ENCODE results near the gene TGM5.
"Not testable (repeated sequence)": the region's sequence is repeated elsewhere in the genome, so short reads cannot be mapped to it uniquely, and the experiment has no call there.

Gene TGM5

DNA sequence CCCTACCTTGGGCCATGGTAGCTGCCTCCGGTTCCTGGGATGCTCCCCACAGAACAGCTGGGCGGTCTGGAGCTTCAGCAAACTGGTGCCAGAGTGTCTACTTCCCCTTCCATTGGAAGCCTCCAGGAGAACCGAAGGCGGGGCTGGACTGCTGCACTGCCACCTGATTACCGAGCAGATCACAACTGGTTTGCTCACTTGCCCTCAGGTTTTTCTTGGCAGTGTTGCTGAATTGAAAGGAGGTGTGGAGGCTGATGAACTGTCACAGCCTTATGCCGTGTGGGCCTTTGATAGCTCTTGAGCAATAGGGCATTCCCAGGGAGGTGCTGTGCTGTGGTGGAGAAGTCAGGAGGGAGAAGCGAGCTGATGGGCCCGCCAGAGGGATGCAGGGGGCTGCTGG lies at the start of gene TGM5:
Gene TGM5 (minus strand): TSS at position 95 of the 400 bp plus-strand sequence. CDS start 79 bp downstream, at position 16.
- no peak for DNase-seq

GRCh38 chr15:43314171-43314570 lies 47.4 kb upstream of the TGM5 start:
- no peak for DNase-seq

DNA sequence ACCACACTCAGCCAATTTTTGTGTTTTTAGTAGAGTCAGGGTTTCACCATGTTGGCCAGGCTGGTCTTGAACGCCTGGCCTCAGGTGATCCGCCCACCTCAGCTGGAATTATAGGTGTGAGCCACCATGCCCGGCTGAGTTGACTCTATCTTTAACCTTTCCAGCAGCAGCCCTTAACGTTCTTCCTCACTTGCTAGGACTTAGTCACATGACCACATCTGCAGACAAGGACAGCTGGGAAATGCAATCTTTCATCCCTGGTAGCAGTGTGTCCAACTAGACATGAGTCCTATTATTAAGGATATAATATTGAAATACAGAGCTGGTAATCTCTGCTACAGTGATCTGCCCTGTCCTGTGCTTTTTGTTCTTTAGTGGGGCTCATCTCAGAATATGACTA lies 45.6 kb upstream of the TGM5 start:
- no peak for DNase-seq

DNA sequence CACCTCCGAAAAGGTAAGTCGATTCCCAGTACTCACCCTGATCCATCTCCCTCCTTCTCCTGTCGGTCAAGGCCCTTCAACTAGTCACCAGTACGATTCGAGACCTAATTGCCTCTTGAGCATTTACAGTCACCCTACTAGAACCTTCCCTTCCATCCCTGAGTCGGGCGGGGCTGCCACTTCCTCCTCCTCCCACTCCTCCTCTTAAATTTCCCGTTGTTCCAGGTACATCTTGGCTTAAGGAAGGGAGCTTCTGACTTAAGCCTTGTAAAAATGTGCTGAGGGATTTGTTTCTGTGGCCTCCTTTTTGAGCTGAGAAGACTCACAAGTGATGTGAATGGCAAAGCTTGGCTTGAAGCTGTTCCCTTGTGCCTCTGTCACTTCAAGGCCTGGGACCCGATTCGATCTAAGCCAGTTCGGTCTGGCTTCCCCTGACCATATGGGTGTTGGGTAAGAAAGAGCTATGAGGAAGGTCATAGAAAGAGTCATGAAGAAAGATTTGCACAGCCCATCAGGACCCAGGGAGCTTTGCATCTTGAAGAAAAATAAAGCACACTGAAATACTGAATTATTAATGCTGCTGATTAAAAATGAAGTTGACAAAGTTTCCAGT lies 35.6 kb upstream of the TGM5 start, which contains the start of gene TGM7:
Gene TGM7 (minus strand): TSS at position 51 of the 613 bp plus-strand sequence.
- no peak for DNase-seq

DNA sequence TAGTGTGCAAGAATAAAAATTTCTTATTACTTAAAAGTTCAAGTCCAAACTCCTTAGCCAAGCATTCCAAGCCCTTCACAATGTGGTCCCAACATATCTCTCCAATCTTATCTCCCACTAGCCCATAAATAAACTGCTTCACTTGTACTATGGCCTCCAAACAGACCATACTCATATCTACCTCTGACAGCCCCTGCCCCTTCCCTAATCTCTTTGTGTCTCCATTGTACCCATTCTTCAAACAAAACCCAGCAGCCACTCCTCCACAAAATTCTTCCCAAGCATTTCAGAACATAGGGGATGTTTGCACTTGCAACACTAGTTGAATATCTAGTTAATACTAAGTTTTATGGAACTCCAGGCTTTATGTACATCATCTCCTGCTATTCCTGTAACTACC lies 33.2 kb upstream of the TGM5 start:
- DNase-seq = no peak

DNA sequence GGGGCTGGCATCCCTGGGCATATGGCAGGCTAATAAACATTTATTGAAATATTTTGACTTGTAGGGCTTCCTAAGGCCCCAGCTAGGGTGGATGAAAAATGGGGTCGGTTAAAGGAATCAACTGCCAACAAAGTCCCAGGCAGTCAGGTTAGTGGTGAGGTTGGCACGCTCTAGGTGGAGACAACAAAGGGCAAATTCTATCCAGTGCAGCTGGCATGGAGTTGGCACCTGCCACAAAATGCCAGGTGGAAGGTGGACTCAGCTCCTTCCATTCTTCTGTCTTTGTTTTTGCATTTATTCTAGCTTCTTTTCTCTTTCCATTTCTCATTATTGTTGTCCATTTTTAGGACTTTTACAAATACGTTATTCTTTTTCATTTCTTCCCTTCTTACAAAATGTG lies 32.7 kb upstream of the TGM5 start:
- no peak for DNase-seq

DNA sequence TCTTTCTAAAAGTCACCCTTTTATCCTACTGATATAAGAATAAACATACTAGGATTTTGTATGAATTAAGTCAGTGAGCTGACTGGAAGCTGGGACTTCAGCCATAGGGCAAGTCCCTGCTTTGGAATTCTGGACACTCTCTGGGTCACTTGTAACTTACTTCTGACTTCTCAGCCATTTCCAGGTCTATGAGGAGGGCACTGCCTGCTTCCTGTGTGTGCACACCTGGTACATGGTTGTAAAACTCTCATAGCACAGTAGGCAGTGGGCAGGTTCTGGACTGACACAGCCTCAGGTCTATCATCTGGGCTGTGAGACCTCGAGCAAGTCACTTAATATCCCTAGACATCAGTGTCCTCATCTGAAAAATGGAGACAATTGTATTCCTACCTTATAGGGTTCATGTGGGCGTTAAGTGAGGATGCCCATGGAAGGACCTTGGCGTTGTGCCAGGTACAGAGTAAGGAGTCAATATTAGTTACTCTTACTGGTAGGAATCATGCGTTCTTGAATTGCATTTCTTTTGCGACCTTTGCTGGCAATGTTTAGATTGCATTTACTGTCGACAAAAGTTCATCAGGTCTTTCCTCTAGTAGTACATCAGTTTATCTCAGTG lies 27.5 kb upstream of the TGM5 start:
- no peak for DNase-seq

DNA sequence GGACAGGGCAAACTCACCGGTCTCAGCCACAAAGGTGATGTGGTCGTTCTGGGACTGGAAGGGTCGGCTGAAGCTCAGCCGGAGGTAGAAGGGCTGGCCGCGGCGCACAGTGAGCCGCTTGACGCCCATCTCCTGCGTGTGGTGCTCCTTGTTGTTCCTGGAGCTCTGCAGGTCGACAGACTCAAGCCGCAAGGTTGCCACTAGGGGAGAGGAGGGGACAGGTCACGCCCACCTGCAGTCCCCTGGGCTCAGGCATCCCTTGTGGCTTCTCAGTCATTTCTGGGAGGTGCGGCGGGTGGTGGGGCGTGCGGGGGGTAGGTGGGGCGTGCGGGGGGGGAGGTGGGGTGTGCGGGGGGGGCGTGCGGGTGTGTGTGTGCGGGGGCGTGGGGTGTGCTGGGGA lies 26.7 kb upstream of the TGM5 start:
- DNase-seq = no peak

DNA sequence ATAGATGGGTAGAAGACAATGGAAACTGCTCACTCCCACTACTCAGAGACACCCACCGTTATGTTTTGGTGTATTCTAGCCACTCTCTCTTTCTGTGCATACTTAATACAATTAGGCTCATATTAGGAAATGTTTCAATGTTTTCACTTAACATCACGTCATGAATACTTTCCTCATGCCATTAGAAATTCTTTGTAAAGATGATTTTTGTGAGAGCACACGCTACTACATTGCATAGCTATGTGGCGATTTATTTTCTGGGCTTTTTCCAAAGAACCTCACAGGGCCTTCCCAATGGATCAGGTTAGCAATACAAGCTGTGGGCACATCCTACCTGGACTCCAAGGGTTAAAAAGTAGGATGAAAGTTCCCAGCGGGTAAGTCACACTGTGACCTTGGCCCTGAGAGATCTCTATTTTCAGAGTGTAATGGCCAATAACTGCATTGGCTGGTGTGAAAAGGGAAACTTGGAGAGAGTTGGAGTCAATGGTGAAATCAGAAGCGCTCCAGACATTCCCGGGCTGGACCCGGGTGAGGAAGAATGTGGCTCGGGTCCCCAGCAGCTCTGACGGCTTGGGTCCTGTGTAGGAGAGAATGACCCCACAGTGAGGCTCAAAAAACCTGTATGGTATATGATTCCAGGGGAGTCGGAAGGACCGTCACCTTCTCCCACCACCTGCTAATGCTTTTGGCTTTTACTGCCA lies 25.8 kb upstream of the TGM5 start:
- no peak for DNase-seq

GRCh38 chr15:43289656-43290055 lies 22.9 kb upstream of the TGM5 start:
- not testable (repeated sequence) for DNase-seq

GRCh38 chr15:43287254-43287653 lies 20.5 kb upstream of the TGM5 start:
- DNase-seq = no peak

- no peak for DNase-seq
These were observed 19.3 kb upstream of the TGM5 start for GRCh38 chr15:43286074-43286473.

- peak in 1 of 4 experiments; percentile 16 for DNase-seq
These were observed 18.9 kb upstream of the TGM5 start for GRCh38 chr15:43285609-43286037.

GRCh38 chr15:43283526-43283925 lies 16.8 kb upstream of the TGM5 start:
- no peak for DNase-seq

DNA sequence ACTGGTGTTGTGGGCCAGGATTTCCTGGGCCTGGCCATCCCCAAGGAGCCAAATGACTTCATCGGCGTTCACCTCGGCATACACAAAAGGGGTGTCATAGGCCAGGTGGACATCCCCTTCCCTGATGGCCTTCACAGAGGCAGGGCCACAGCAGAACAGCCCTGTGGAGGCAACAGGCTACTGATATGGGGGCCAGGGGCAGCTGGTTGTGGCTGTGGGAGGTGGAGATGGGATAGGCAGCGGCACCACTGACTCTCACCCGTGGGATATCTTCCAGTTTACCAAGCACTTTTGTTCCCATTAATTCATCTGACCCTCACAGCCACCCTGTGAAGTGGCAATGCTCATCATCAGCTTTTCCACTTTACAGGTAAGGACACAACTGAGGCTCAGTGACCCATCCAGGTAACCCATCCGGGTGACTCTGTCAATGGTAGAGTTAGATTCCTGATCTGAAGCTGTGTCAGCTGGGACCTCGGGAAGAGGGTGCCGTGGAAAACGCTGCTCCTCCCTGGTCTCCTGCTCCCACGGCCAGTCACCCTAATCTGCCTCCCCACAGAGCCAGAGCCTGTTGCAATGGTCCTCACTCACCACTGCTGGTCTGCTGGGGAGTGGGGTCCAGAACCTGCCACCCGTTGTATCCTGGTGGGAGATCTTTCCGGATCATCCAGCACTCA lies 15.3 kb upstream of the TGM5 start:
- no peak for DNase-seq

- no peak for DNase-seq
These were observed 14.3 kb upstream of the TGM5 start for GRCh38 chr15:43280996-43281395.

DNA sequence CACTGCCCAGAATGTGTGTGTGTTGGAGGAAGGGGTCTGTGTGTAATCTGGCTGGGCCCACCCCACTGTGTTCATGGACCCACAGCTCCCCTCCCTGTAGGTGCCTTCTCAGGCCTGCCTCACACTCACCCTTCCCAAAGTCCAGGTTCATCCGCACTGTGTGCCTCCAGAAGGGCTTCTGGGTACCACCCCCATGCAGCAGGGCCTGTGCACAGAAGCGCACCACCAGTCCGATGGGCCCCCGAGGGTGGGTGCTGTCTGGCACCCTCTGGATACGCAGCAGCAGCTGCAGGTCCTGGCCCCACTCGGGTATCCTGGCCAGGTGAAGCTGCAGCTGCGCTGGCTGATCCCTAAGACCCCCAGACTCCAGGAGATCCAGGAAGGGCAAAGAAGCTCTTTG lies 12.8 kb upstream of the TGM5 start:
- DNase-seq = no peak

DNA sequence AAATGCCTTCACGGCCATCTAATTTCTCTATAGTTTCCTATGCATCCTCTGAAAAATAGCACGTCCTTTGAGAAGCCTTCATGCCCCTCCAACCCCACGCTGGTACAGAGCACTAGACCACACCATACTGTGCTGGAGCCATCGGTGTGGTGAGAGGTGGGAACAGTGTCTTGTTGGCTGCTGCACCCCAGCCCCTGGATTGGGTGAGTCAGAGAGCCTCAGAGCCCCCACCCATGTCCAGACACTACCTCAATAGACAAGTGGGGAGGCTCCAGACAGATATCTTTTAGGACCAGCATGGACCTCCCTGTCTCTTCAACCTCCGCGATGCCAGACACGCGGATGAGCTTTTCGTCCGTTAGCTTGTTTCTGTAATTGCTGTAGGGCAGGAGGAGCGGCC lies 12.1 kb upstream of the TGM5 start:
- DNase-seq = no peak

DNA sequence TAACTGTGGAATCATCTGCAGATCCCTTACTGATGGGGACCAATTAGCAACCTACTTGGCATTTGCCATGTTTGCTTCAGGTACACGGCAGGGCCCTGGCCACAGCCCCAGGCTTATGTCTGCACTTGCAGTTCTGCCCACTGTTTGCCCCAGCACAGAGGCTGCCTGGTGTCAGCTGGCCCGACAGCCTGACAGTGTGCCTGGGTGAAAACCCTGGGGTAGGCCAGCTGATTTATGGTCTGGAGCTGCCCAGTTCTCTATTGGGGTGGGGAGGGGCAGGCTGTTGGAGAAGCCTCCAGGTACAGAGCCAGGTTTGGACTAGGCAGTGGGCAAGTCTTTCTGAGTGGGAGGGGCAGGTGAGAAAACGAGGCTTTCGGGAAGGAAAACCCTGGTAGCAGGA lies 11.2 kb upstream of the TGM5 start:
- no peak for DNase-seq

- no peak for DNase-seq
These were observed 10.6 kb upstream of the TGM5 start for GRCh38 chr15:43277231-43277823.

GRCh38 chr15:43276563-43277200 lies 10.0 kb upstream of the TGM5 start:
- no peak for DNase-seq

DNA sequence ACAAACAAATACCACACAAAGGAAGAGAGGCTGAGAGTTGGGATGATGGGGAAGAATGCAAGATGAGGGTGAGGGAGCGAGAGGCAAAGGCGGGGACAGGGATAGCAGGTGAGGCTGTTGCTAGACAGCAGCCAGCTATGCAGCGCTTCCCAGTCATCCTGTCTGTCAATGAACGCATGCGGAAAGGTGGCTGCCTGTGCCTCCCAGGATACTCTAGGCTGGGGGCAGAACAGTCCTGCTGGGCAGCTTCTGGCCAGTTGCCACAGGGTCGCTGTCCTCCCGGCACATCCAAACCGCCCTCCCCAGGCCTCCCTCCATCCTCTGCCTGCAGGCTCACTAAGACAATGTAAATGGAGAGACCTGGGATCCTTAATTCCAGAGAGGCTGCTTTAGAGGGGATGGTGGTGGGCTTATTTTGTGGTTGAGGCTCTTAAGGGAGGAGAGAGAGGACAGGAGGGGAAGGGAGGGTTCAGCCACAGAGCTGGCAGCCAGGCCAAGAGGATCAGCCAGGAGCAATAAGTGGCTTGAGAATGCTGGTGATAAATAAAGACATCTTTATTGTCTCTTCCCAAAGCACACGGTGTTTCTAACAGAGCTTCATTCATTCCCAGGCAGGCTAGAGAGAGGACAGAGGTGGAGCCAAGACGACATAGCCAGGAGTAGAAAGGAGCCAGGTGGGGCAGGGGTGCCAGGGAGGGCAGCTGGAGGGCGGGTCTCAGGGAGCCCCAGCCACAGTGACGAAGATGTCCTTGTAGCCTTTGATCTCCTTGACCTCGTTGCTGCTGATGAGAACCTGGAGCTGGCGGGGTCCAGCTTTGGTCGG lies 9.2 kb upstream of the TGM5 start:
- no peak for DNase-seq
